Activated CD8-positive, alpha-beta T cell treated with anti-CD3 and anti-CD28 coated beads, Interleukin-2, amount 10 ng/mL, durations not matched to agents 7 days and 5 days (primary cell): ENCODE results near the gene SH3PXD2A. TPM values are rescaled to one million over a fixed set of nuclear protein-coding genes. Genes with fewer than 3 reads are reported as not detected.

Experiments used
- ATAC-seq: fragments of 150-1000 bp; cut with Tn5 transposase; one replicate; pipeline ENCODE4 v1.10.0; 2021; ENCODE audit warnings: moderate library complexity
- CTCF ChIA-PET: fragments of 350-600 bp; sonication (Branson Sonifier 250); formaldehyde crosslinking; loops from one replicate; lab custom pipeline; 2021; ENCODE audit warnings: antibody characterized with exemption; lab: Charles Lee
- POLR2A ChIA-PET: fragments of 350-600 bp; sonication (Branson Sonifier 250); formaldehyde crosslinking; loops from one replicate; lab custom pipeline; 2021; ENCODE audit warnings: antibody characterized with exemption; lab: Charles Lee
- DNase-seq: peaks from one replicate; pipeline ENCODE4 v3.0.0-alpha.2; 2020
- H3K27ac Mint-ChIP-seq: one replicate; pipeline ENCODE4 v1.8.0; 2021; ENCODE audit warnings: mild to moderate bottlenecking, mixed read lengths
- H3K27me3 Mint-ChIP-seq: one replicate; pipeline ENCODE4 v1.8.0; 2021; ENCODE audit warnings: low read depth, mixed read lengths
- H3K36me3 Mint-ChIP-seq: one replicate; pipeline ENCODE4 v1.8.0; 2021; ENCODE audit warnings: low read depth, mixed read lengths
- H3K4me1 Mint-ChIP-seq: one replicate; pipeline ENCODE4 v1.8.0; 2021; ENCODE audit warnings: low read depth, mixed read lengths
- H3K4me3 Mint-ChIP-seq: one replicate; pipeline ENCODE4 v1.8.0; 2021; ENCODE audit warnings: mild to moderate bottlenecking, mixed read lengths
- H3K9me3 Mint-ChIP-seq: one replicate; pipeline ENCODE4 v1.8.0; 2022; ENCODE audit warnings: mixed read lengths; ENCODE audit not compliant: insufficient read depth
- total RNA-seq, 2 experiments: library from RNA; stranded (reverse); gene quantifications; one replicate each; pipeline ENCODE4 v1.2.3, GENCODE V29; 2021

The SH3PXD2A gene
- total RNA-seq, 2 experiments from 2014 or later, result 8.5 to 9.4 TPM

- ChIA-PET CTCF (interaction anchor here (1.0 kb wide), 1 partner anchor 10 kb away, joined by 3 read pairs; no protein-coding TSS in a partner anchor), POLR2A (no interaction called here)
- peaks cover 24% of the 10 kb centered on the region for H3K4me1 Mint-ChIP-seq
Measured at GRCh38 chr10:103554488-103555324, 300.7 kb downstream of the SH3PXD2A start.

GRCh38 chr10:103553743-103554487 is 301.5 kb downstream of the SH3PXD2A start:
- H3K4me3 Mint-ChIP-seq, result no peak overlapping the region
- CTCF ChIA-PET, result interaction anchor here (1.2 to 2.0 kb wide), 2 partner anchors 10 to 659 kb away, joined by 3 to 7 read pairs; no protein-coding TSS in a partner anchor
- POLR2A ChIA-PET, result no interaction called here

More at GRCh38 chr10:103554488-103555324, 300.7 kb downstream of the SH3PXD2A start:
- DNase-seq (no peak), ATAC-seq (peak; percentile 45)
- H3K27ac Mint-ChIP-seq, result no peak overlapping the region
- peak overlapping the region; percentile 54 for H3K4me3 Mint-ChIP-seq
- H3K27me3 Mint-ChIP-seq, result peaks cover 33% of the 10 kb centered on the region
- H3K36me3 Mint-ChIP-seq, result no peaks in the 10 kb centered on the region
- no peaks in the 10 kb centered on the region for H3K9me3 Mint-ChIP-seq

GRCh38 chr10:103552856-103553742 is 302.3 kb downstream of the SH3PXD2A start:
- H3K4me1 Mint-ChIP-seq, result peaks cover 12% of the 10 kb centered on the region
- H3K36me3 Mint-ChIP-seq, result no peaks in the 10 kb centered on the region

More at GRCh38 chr10:103553743-103554487, 301.5 kb downstream of the SH3PXD2A start:
- Mint-ChIP-seq H3K9me3 (no peaks in the 10 kb centered on the region), H3K4me1 (peaks cover 19% of the 10 kb centered on the region), H3K36me3 (no peaks in the 10 kb centered on the region), H3K27ac (no peak overlapping the region), H3K27me3 (peaks cover 32% of the 10 kb centered on the region)
- ATAC-seq (no peak), DNase-seq (no peak)

GRCh38 chr10:103551619-103552602 is 303.5 kb downstream of the SH3PXD2A start:
- H3K9me3 Mint-ChIP-seq, result no peaks in the 10 kb centered on the region
- no peak for ATAC-seq

More at GRCh38 chr10:103552856-103553742, 302.3 kb downstream of the SH3PXD2A start:
- CTCF ChIA-PET, result interaction anchor here (1.2 to 2.0 kb wide), 3 partner anchors 10 to 660 kb away, joined by 3 to 7 read pairs (median 4); no protein-coding TSS in a partner anchor
- ATAC-seq (no peak), DNase-seq (no peak)
- Mint-ChIP-seq H3K27ac (no peak overlapping the region), H3K4me3 (no peak overlapping the region), H3K27me3 (peaks cover 26% of the 10 kb centered on the region), H3K9me3 (no peaks in the 10 kb centered on the region)
- POLR2A ChIA-PET, result interaction anchor here (0.7 kb wide), 1 partner anchor 8 kb away, joined by 3 read pairs; no protein-coding TSS in a partner anchor

GRCh38 chr10:103550229-103550628 is 305.1 kb downstream of the SH3PXD2A start:
- no peaks in the 10 kb centered on the region for H3K9me3 Mint-ChIP-seq
- no peak overlapping the region for H3K4me3 Mint-ChIP-seq
- no peak overlapping the region for H3K27ac Mint-ChIP-seq
- H3K4me1 Mint-ChIP-seq, result peaks cover 12% of the 10 kb centered on the region
- H3K36me3 Mint-ChIP-seq, result no peaks in the 10 kb centered on the region
- DNase-seq (no peak), ATAC-seq (no peak)
- peaks cover 16% of the 10 kb centered on the region for H3K27me3 Mint-ChIP-seq
- CTCF ChIA-PET, result no interaction called here
- POLR2A ChIA-PET, result no interaction called here

More at GRCh38 chr10:103551619-103552602, 303.5 kb downstream of the SH3PXD2A start:
- DNase-seq, result no peak
- Mint-ChIP-seq H3K27me3 (peaks cover 25% of the 10 kb centered on the region), H3K27ac (no peak overlapping the region), H3K4me3 (no peak overlapping the region), H3K36me3 (no peaks in the 10 kb centered on the region), H3K4me1 (peaks cover 12% of the 10 kb centered on the region)
- POLR2A ChIA-PET, result interaction anchor here (0.7 kb wide), 1 partner anchor 9 kb away, joined by 3 read pairs; no protein-coding TSS in a partner anchor
- CTCF ChIA-PET, result interaction anchor here (1.5 to 2.0 kb wide), 2 partner anchors 9 to 12 kb away, joined by 4 to 7 read pairs; no protein-coding TSS in a partner anchor

- H3K9me3 Mint-ChIP-seq, result no peaks in the 10 kb centered on the region
- peaks cover 6% of the 10 kb centered on the region for H3K4me1 Mint-ChIP-seq
- no peak overlapping the region for H3K4me3 Mint-ChIP-seq
- peaks cover 10% of the 10 kb centered on the region for H3K27me3 Mint-ChIP-seq
- H3K36me3 Mint-ChIP-seq, result no peaks in the 10 kb centered on the region
- ATAC-seq (no peak), DNase-seq (no peak)
- H3K27ac Mint-ChIP-seq, result no peak overlapping the region
- ChIA-PET POLR2A (no interaction called here), CTCF (no interaction called here)
Measured at GRCh38 chr10:103549349-103549685, 306.1 kb downstream of the SH3PXD2A start.

- POLR2A ChIA-PET, result no interaction called here
- no peaks in the 10 kb centered on the region for H3K36me3 Mint-ChIP-seq
- H3K4me1 Mint-ChIP-seq, result peaks cover 1% of the 10 kb centered on the region
- no peak overlapping the region for H3K27ac Mint-ChIP-seq
- ATAC-seq, result no peak
- H3K27me3 Mint-ChIP-seq, result peaks cover 4% of the 10 kb centered on the region
- CTCF ChIA-PET, result no interaction called here
- DNase-seq, result no peak
- no peak overlapping the region for H3K4me3 Mint-ChIP-seq
- no peaks in the 10 kb centered on the region for H3K9me3 Mint-ChIP-seq
Measured at GRCh38 chr10:103548581-103549348, 306.6 kb downstream of the SH3PXD2A start.

- DNase-seq, result no peak
- ATAC-seq, result no peak
- H3K27ac Mint-ChIP-seq, result no peak overlapping the region
- no peaks in the 10 kb centered on the region for H3K36me3 Mint-ChIP-seq
- peaks cover 4% of the 10 kb centered on the region for H3K4me1 Mint-ChIP-seq
- ChIA-PET POLR2A (no interaction called here), CTCF (no interaction called here)
- H3K9me3 Mint-ChIP-seq, result no peaks in the 10 kb centered on the region
- H3K27me3 Mint-ChIP-seq, result peaks cover 3% of the 10 kb centered on the region
- no peak overlapping the region for H3K4me3 Mint-ChIP-seq
Measured at GRCh38 chr10:103548006-103548405, 307.4 kb downstream of the SH3PXD2A start.

- ChIA-PET CTCF (interaction anchor here (1.0 to 2.2 kb wide), 3 partner anchors 17 to 139 kb away, joined by 3 to 8 read pairs (median 8); no protein-coding TSS in a partner anchor), POLR2A (no interaction called here)
- no peak overlapping the region for H3K4me3 Mint-ChIP-seq
- ATAC-seq, result no peak
- H3K27ac Mint-ChIP-seq, result no peak overlapping the region
- H3K36me3 Mint-ChIP-seq, result no peaks in the 10 kb centered on the region
- H3K4me1 Mint-ChIP-seq, result peaks cover 10% of the 10 kb centered on the region
- no peaks in the 10 kb centered on the region for H3K27me3 Mint-ChIP-seq
- no peaks in the 10 kb centered on the region for H3K9me3 Mint-ChIP-seq
- no peak for DNase-seq
Measured at GRCh38 chr10:103547391-103547946, 307.9 kb downstream of the SH3PXD2A start.
